Measurements from ENCODE around the gene GGPS1. TPM values are rescaled to one million over a fixed set of nuclear protein-coding genes. Genes with fewer than 3 reads are reported as not detected.

Gene GGPS1
- polyA plus RNA-seq, 4 donors: 51.8 to 73.9 (median 65.9) TPM

Other genes with a start within 250 kb of the GGPS1 start
- 100 to 1,000 TPM; 215 to 232 (median 225) TPM for gene TOMM20, start 199.7 kb upstream of the GGPS1 start, polyA plus RNA-seq (ENCODE audit: insufficient read length in 4 of 4)
- 10 to 100 TPM; 68.7 to 88.6 (median 82.6) TPM for gene RBM34, start 167.3 kb upstream of the GGPS1 start, polyA plus RNA-seq (ENCODE audit: insufficient read length in 4 of 4)
- gene ARID4B, start 391 bp upstream of the GGPS1 start, polyA plus RNA-seq (ENCODE audit: insufficient read length in 4 of 4): 10 to 100 TPM; 45.3 to 55.6 (median 50.3) TPM
- gene TBCE, start 38.9 kb downstream of the GGPS1 start, polyA plus RNA-seq (ENCODE audit: insufficient read length in 4 of 4): 10 to 100 TPM; 45.3 to 63.8 (median 59.1) TPM
- 10 to 100 TPM; 17.7 to 21.4 (median 19.2) TPM for gene B3GALNT2, start 175.9 kb downstream of the GGPS1 start, polyA plus RNA-seq (ENCODE audit: insufficient read length in 4 of 4)